H1 (cell line): ENCODE measurements around the gene GABRD. TPM values are rescaled to one million over a fixed set of nuclear protein-coding genes. Genes with fewer than 3 reads are reported as not detected.

ENCODE experiments used
- CTCF ChIA-PET: fragments of 300-600 bp; sonication (Branson Sonifier 250); formaldehyde crosslinking; loops from one replicate; lab custom pipeline; 2021; ENCODE audit not compliant: partially characterized antibody; lab: Charles Lee
- POLR2A ChIA-PET: fragments of 300-600 bp; sonication (Branson Sonifier 250); formaldehyde crosslinking; loops from one replicate; lab custom pipeline; 2021; ENCODE audit warnings: inconsistent platforms; ENCODE audit not compliant: partially characterized antibody; lab: Charles Lee
- DNase-seq, 2 experiments: peaks; one replicate each; pipeline versions ENCODE4 v3.0.0 to v3.0.0-alpha.2; 2010 to 2022; ENCODE audit warnings: low spot score in 2 of 2, low read depth in 1 of 2, mixed read lengths in 1 of 2
- FAIRE-seq: peaks from 2 replicates; lab custom pipeline; 2011; peaks lifted over from hg19 to GRCh38; lab: Jason Lieb, UNC
- H2AFZ ChIP-seq: 2 replicates; pipeline ENCODE4 v1.8.1; 2012; ENCODE audit warnings: low read length, inconsistent platforms
- H2AK5ac ChIP-seq: 2 replicates; pipeline ENCODE4 v1.6.1; 2013; ENCODE audit warnings: low read depth, low read length
- H2BK120ac ChIP-seq: replicated peaks from 2 replicates; pipeline ENCODE3; 2013; ENCODE audit warnings: low read depth, low read length, inconsistent platforms
- H2BK12ac ChIP-seq: 2 replicates; pipeline ENCODE4 v1.6.1; 2013; ENCODE audit warnings: low read depth, low read length
- H2BK15ac ChIP-seq: 2 replicates; pipeline ENCODE4 v1.6.1; 2013; ENCODE audit warnings: low read length
- H2BK20ac ChIP-seq: 2 replicates; pipeline ENCODE4 v1.6.1; 2013; ENCODE audit warnings: low read length
- H2BK5ac ChIP-seq: 2 replicates; pipeline ENCODE4 v1.6.1; 2013; ENCODE audit warnings: low read depth, low read length
- H3K14ac ChIP-seq: 2 replicates; pipeline ENCODE4 v1.6.1; 2013; ENCODE audit warnings: inconsistent platforms; ENCODE audit not compliant: insufficient read length
- H3K18ac ChIP-seq: 2 replicates; pipeline ENCODE4 v1.6.1; 2013; ENCODE audit warnings: low read length; ENCODE audit errors: extremely low read depth
- H3K23ac ChIP-seq: 2 replicates; pipeline ENCODE4 v1.6.1; 2013; ENCODE audit warnings: inconsistent platforms; ENCODE audit not compliant: insufficient read length
- H3K23me2 ChIP-seq: 2 replicates; pipeline ENCODE4 v1.6.1; 2013; ENCODE audit warnings: low read depth, low read length
- H3K27ac ChIP-seq: 2 replicates; pipeline ENCODE4 v1.6.1; 2011; ENCODE audit warnings: low read depth, low read length, inconsistent platforms
- H3K27me3 ChIP-seq, 4 experiments: replicated peaks in 1 of 4; 1 replicate in 1 of 4; 2 replicates in 3 of 4; pipeline versions ENCODE4 v1.6.1 to v1.8.1; 2011 to 2013; ENCODE audit warnings: low read length in 3 of 4, mild to moderate bottlenecking in 3 of 4, inconsistent platforms in 2 of 4, mixed read lengths in 2 of 4, moderate library complexity in 1 of 4; ENCODE audit not compliant: control insufficient read depth in 3 of 4, insufficient read depth in 3 of 4; ENCODE audit errors: extremely low read depth in 1 of 4
- H3K36me3 ChIP-seq, 4 experiments: 2 replicates each; pipeline versions ENCODE4 v1.6.1 to v1.8.1; 2011 to 2013; ENCODE audit warnings: mild to moderate bottlenecking in 4 of 4, low read length in 3 of 4, moderate library complexity in 2 of 4, control low read depth in 1 of 4, inconsistent platforms in 1 of 4; ENCODE audit not compliant: insufficient read depth in 4 of 4, control insufficient read depth in 2 of 4
- H3K4ac ChIP-seq: replicated peaks from 2 replicates; pipeline ENCODE3; 2013; ENCODE audit warnings: low read length, low read depth, mixed read lengths, inconsistent platforms; ENCODE audit not compliant: insufficient read length
- H3K4me1 ChIP-seq, 4 experiments: replicated peaks in 1 of 4; 1 replicate in 1 of 4; 2 replicates in 3 of 4; pipeline versions ENCODE4 v1.6.1 to v1.8.1; 2011 to 2013; ENCODE audit warnings: low read length in 3 of 4, inconsistent platforms in 2 of 4, mixed read lengths in 1 of 4; ENCODE audit not compliant: insufficient read depth in 4 of 4, control insufficient read depth in 3 of 4
- H3K4me2 ChIP-seq, 2 experiments: 2 replicates each; pipeline versions ENCODE4 v1.6.1 to v1.8.1; 2011 to 2013; ENCODE audit warnings: low read depth in 2 of 2, low read length in 2 of 2, control low read depth in 1 of 2, inconsistent platforms in 1 of 2, mild to moderate bottlenecking in 1 of 2; ENCODE audit not compliant: insufficient read depth in 1 of 2
- H3K4me3 ChIP-seq, 4 experiments: fragments of 200-600, 300-600 bp in 1 of 4; sonication (generic), shearing (Covaris generic), sonication (Bioruptor Twin) in 1 of 4; 2 replicates each; pipeline versions ENCODE4 v1.5.1 to v1.8.1; 2011 to 2016; ENCODE audit warnings: low read length in 4 of 4, low read depth in 3 of 4, control low read depth in 2 of 4, inconsistent platforms in 2 of 4, mild to moderate bottlenecking in 2 of 4, mixed read lengths in 1 of 4, moderate library complexity in 1 of 4; ENCODE audit not compliant: insufficient read depth in 2 of 4; ENCODE audit errors: extremely low read depth in 1 of 4
- H3K56ac ChIP-seq: replicated peaks from 2 replicates; pipeline ENCODE3; 2013; ENCODE audit warnings: low read depth, mild to moderate bottlenecking, mixed read lengths, low read length, inconsistent platforms; ENCODE audit not compliant: insufficient read length
- H3K79me1 ChIP-seq: 2 replicates; pipeline ENCODE4 v1.6.1; 2013; ENCODE audit warnings: low read depth, low read length, control low read depth
- H3K79me2 ChIP-seq, 2 experiments: 2 replicates each; pipeline versions ENCODE4 v1.6.1 to v1.8.1; 2012 to 2013; ENCODE audit warnings: low read length in 2 of 2, mild to moderate bottlenecking in 2 of 2, inconsistent platforms in 1 of 2; ENCODE audit not compliant: insufficient read depth in 2 of 2, control insufficient read depth in 1 of 2
- H3K9ac ChIP-seq, 4 experiments: replicated peaks in 1 of 4; 1 replicate in 1 of 4; 2 replicates in 3 of 4; pipeline versions ENCODE4 v1.6.1 to v1.8.1; 2011 to 2013; ENCODE audit warnings: low read depth in 3 of 4, low read length in 3 of 4, control low read depth in 2 of 4, mild to moderate bottlenecking in 2 of 4, moderate library complexity in 2 of 4, inconsistent platforms in 1 of 4; ENCODE audit errors: extremely low read depth in 1 of 4
- H3K9me3 ChIP-seq, 2 experiments: 2 replicates each; pipeline versions ENCODE4 v1.6.1 to v1.8.1; 2012 to 2013; ENCODE audit warnings: mild to moderate bottlenecking in 2 of 2, moderate library complexity in 2 of 2, control low read depth in 1 of 2, inconsistent platforms in 1 of 2, low read depth in 1 of 2, low read length in 1 of 2, mixed read lengths in 1 of 2; ENCODE audit not compliant: insufficient read depth in 2 of 2
- H4K20me1 ChIP-seq, 2 experiments: replicated peaks in 1 of 2; 2 replicates each; pipeline versions ENCODE3 to v1.8.1; 2011 to 2013; ENCODE audit warnings: inconsistent platforms in 2 of 2, low read length in 2 of 2, mild to moderate bottlenecking in 1 of 2; ENCODE audit not compliant: insufficient read depth in 2 of 2, control insufficient read depth in 1 of 2
- H4K5ac ChIP-seq: 2 replicates; pipeline ENCODE4 v1.6.1; 2013; ENCODE audit warnings: low read length, low read depth, mixed read lengths, inconsistent platforms; ENCODE audit not compliant: insufficient read length
- H4K8ac ChIP-seq: 2 replicates; pipeline ENCODE4 v1.8.0; 2013; ENCODE audit warnings: mild to moderate bottlenecking, moderate library complexity, low read length, inconsistent platforms; ENCODE audit not compliant: insufficient read depth; ENCODE audit errors: extremely low read depth
- H4K91ac ChIP-seq: replicated peaks from 2 replicates; pipeline ENCODE3; 2013; ENCODE audit warnings: low read length, mixed read lengths, inconsistent platforms; ENCODE audit not compliant: insufficient read length
- USF2 ChIP-seq: IDR thresholded peaks from 2 replicates; pipeline ENCODE4 v1.6.1; 2011; ENCODE audit warnings: low read length, improper control_type of control experiment
- WGBS, 2 experiments: shearing (Covaris generic) in 1 of 2; methylation state at CpG; one replicate each; pipeline versions ENCODE4 v1.1.6 to v1.1.7; 2013 to 2015; ENCODE audit warnings: low lambda C conversion rate in 2 of 2, mixed read lengths in 2 of 2, inconsistent platforms in 1 of 2, low coverage in 1 of 2, missing lambda C conversion rate in 1 of 2; ENCODE audit not compliant: insufficient replicate concordance in 2 of 2, insufficient coverage in 1 of 2, insufficient read length in 1 of 2; ENCODE audit errors: extremely low coverage in 1 of 2, missing lambda C conversion rate in 1 of 2; 5-methylcytosine and 5-hydroxymethylcytosine counted together
- polyA plus RNA-seq, 7 experiments: library from polyadenylated mRNA; depleted of rRNA in 3 of 7; stranded (reverse) in 5 of 7; unstranded in 2 of 7; fragments of >200 nt in 5 of 7; fragments of 200-250 nt in 2 of 7; gene quantifications; 1 replicate in 5 of 7; 2 replicates in 1 of 7; 4 replicates in 1 of 7; pipeline versions ENCODE4 v1.2.1 to v1.2.3, GENCODE V29; 2011 to 2013; ENCODE audit warnings: missing spikeins in 2 of 7, mixed read lengths in 2 of 7
- total RNA-seq: library from RNA; stranded (reverse); fragmentation: NEBNext Ultra II Directional; extraction: Animal tissue kit (Norgen Biotek cat#: 25700); gene quantifications from 2 replicates; pipeline ENCODE4 v1.2.1, GENCODE V29; 2021

Gene GABRD
- total and polyA plus RNA-seq, 2 of the 8 experiments (the other 6 are each of a cell fraction or from before 2014, with no cell fraction given): 1.8 to 3.0 TPM

- Histone ChIP-seq H3K36me3 (peaks cover 3 to 24% (median 18%) of the 10 kb centered on the region in 4 experiments; a peak in 5 of 8 replicates), H2BK5ac (no peak overlapping the region), H3K14ac (no peak overlapping the region), H3K9ac (no peak overlapping the region), H2BK120ac (no peak overlapping the region), H3K27me3 (no peaks in the 10 kb centered on the region), H2AK5ac (no peak overlapping the region), H3K27ac (no peak overlapping the region), H3K56ac (no peak overlapping the region), H2BK12ac (no peak overlapping the region), H4K20me1 (peaks cover 8 to 18% of the 10 kb centered on the region in 2 experiments), H3K23me2 (no peaks in the 10 kb centered on the region), H2BK15ac (no peak overlapping the region), H3K4me2 (no peak overlapping the region), H3K4me3 (no peak overlapping the region), H2BK20ac (no peak overlapping the region), H2AFZ (no peak overlapping the region), H3K23ac (no peak overlapping the region), H3K18ac (no peak overlapping the region), H3K4ac (no peak overlapping the region), H4K8ac (no peak overlapping the region), H3K4me1 (no peaks in the 10 kb centered on the region; a peak in 2 of 7 replicates), H3K79me2 (peaks cover 0 to 18% of the 10 kb centered on the region in 2 experiments; a peak in 2 of 4 replicates), H3K79me1 (peaks cover 12% of the 10 kb centered on the region), H3K9me3 (no peaks in the 10 kb centered on the region), H4K91ac (no peak overlapping the region), H4K5ac (no peak overlapping the region)
- no peak for FAIRE-seq
- DNase-seq: no peak
- ChIA-PET POLR2A (interaction anchor here (1.5 kb wide), 1 partner anchor 8 kb away, joined by 6 read pairs; no protein-coding TSS in a partner anchor), CTCF (interaction anchor here (0.9 to 1.8 kb wide), 6 partner anchors 13 to 113 kb away, joined by 3 to 5 read pairs (median 4); no protein-coding TSS in a partner anchor)
- WGBS, 2 experiments: 93% methylated on average over 25 of the region's 25 CpGs; no CpG with 5 or more reads in 1 of the 2 experiments
- TF ChIP-seq USF2: no peak
These were observed 37.9 kb downstream of the GABRD start for GRCh38 chr1:2056955-2057590.
